HepG2 (cell line): ENCODE measurements around the gene AKR1C4. TPM values are rescaled to one million over a fixed set of nuclear protein-coding genes. Genes with fewer than 3 reads are reported as not detected.

Source experiments
- ATAC-seq: fragments of 200-7000 bp; cut with Tn5 transposase; 3 replicates; pipeline ENCODE4 v1.9.1; 2020; ENCODE audit warnings: mild to moderate bottlenecking, moderate library complexity
- BruUV-seq: library from RNA; stranded (reverse); fragments of 400-500 nt; replicated peaks from 2 replicates; lab custom pipeline; 2021; lab: Mats Ljungman, UMichigan
- CTCF ChIA-PET: fragments of 300-600 bp; formaldehyde crosslinking; extraction: SDS; loops from one replicate; lab custom pipeline; 2021; ENCODE audit warnings: low total read pairs, inconsistent platforms, low intra/inter-chr PET ratio; lab: Yijun Ruan, JAX
- POLR2A ChIA-PET: fragments of 350-600 bp; sonication (Branson Sonifier 250); formaldehyde crosslinking; loops from one replicate; lab custom pipeline; 2020; ENCODE audit warnings: antibody characterized with exemption, inconsistent platforms; lab: Yijun Ruan, JAX
- DNase-seq: peaks from one replicate; pipeline ENCODE4 v3.0.0-alpha.2; 2015; ENCODE audit warnings: low spot score
- FAIRE-seq: peaks from 3 replicates; lab custom pipeline; 2011; peaks lifted over from hg19 to GRCh38; lab: Jason Lieb, UNC
- H2AFZ ChIP-seq: one replicate; pipeline ENCODE4 v1.6.1; 2011; ENCODE audit warnings: low read length, inconsistent platforms
- H3K27ac ChIP-seq: fragments of 300-600 bp; 3 replicates; pipeline ENCODE4 v1.8.0; 2011; ENCODE audit warnings: mixed run types, mild to moderate bottlenecking, mixed read lengths, low read length, inconsistent platforms; ENCODE audit not compliant: insufficient read depth; ENCODE audit errors: extremely low read length
- H3K27me3 ChIP-seq, 2 experiments: fragments of 200-600 bp in 1 of 2; 2 replicates in 1 of 2; 3 replicates in 1 of 2; pipeline versions ENCODE4 v1.6.0 to v1.8.0; 2011; ENCODE audit warnings: low read length in 2 of 2, mild to moderate bottlenecking in 2 of 2, moderate library complexity in 2 of 2, inconsistent platforms in 1 of 2; ENCODE audit not compliant: insufficient read depth in 2 of 2, control insufficient read depth in 1 of 2
- H3K36me3 ChIP-seq, 2 experiments: fragments of 200-600 bp in 1 of 2; replicated peaks in 1 of 2; 2 replicates in 1 of 2; 3 replicates in 1 of 2; pipeline versions ENCODE4 v1.5.1 to v1.8.0; 2011; ENCODE audit warnings: low read length in 2 of 2, inconsistent platforms in 1 of 2; ENCODE audit not compliant: insufficient read depth in 2 of 2, control insufficient read depth in 1 of 2
- H3K4me1 ChIP-seq: 2 replicates; pipeline ENCODE4 v1.5.1; 2012; ENCODE audit warnings: low read length, inconsistent platforms; ENCODE audit not compliant: insufficient read depth
- H3K4me2 ChIP-seq: 2 replicates; pipeline ENCODE4 v1.6.0; 2011; ENCODE audit warnings: low read depth, low read length, inconsistent platforms
- H3K4me3 ChIP-seq, 3 experiments: fragments of 200-600 bp in 1 of 3; sonication (generic), shearing (Covaris generic) in 1 of 3; replicated peaks in 1 of 3; 2 replicates each; pipeline ENCODE4 v1.5.1; 2011 to 2016; ENCODE audit warnings: low read length in 3 of 3, inconsistent platforms in 2 of 3, low read depth in 2 of 3, mild to moderate bottlenecking in 2 of 3, control low read depth in 1 of 3, mixed read lengths in 1 of 3; ENCODE audit not compliant: insufficient read depth in 1 of 3
- H3K79me2 ChIP-seq: one replicate; pipeline ENCODE4 v1.6.1; 2011; ENCODE audit warnings: low read length, inconsistent platforms; ENCODE audit not compliant: insufficient read depth
- H3K9ac ChIP-seq: 2 replicates; pipeline ENCODE4 v1.6.0; 2011; ENCODE audit warnings: mild to moderate bottlenecking, low read depth, low read length, inconsistent platforms; ENCODE audit not compliant: insufficient read depth
- H3K9me3 ChIP-seq: 2 replicates; pipeline ENCODE4 v1.5.1; 2012; ENCODE audit warnings: mild to moderate bottlenecking, low read length
- H4K20me1 ChIP-seq: 2 replicates; pipeline ENCODE4 v1.6.0; 2011; ENCODE audit warnings: inconsistent platforms, mild to moderate bottlenecking, low read length, moderate library complexity; ENCODE audit not compliant: insufficient read depth
- FOXP1 ChIP-seq, 2 experiments: fragments of 450-650 bp in 1 of 2; IDR thresholded peaks; 2 replicates each; pipeline ENCODE4 v1.6.1; 2017 to 2018; ENCODE audit warnings: antibody characterized with exemption in 1 of 2
- GABPA ChIP-seq, 2 experiments: IDR thresholded peaks; 2 replicates each; pipeline ENCODE4 v1.6.1; 2011 to 2016; ENCODE audit warnings: low read depth in 2 of 2, low read length in 1 of 2, missing biosample characterization in 1 of 2, missing genetic modification characterization in 1 of 2
- PCBP1 ChIP-seq: fragments of 200-400 bp; formaldehyde crosslinking; IDR thresholded peaks from 2 replicates; pipeline ENCODE4 v1.6.1; 2017; ENCODE audit warnings: mild to moderate bottlenecking, low read depth, low read length, borderline replicate concordance
- ZNF274 ChIP-seq: sonication (generic); formaldehyde crosslinking; IDR thresholded peaks from 2 replicates; pipeline ENCODE4 v1.5.1; 2020; ENCODE audit warnings: mild to moderate bottlenecking, missing genetic modification reagents
- ZNF337 ChIP-seq: sonication (generic); formaldehyde crosslinking; IDR thresholded peaks from 2 replicates; pipeline ENCODE4 v1.5.1; 2020; ENCODE audit warnings: missing genetic modification reagents, low read depth, mild to moderate bottlenecking, borderline replicate concordance
- ZNF407 ChIP-seq: sonication (generic); formaldehyde crosslinking; IDR thresholded peaks from one replicate; pipeline ENCODE4 v1.5.1; 2020; ENCODE audit warnings: mild to moderate bottlenecking, missing genetic modification reagents; ENCODE audit errors: not compliant biosample characterization
- ZNF703 ChIP-seq: sonication (generic); formaldehyde crosslinking; IDR thresholded peaks from 2 replicates; pipeline ENCODE4 v1.5.1; 2020; ENCODE audit warnings: missing genetic modification reagents, mild to moderate bottlenecking, moderate library complexity, borderline replicate concordance
- WGBS: methylation state at CpG from one replicate; pipeline ENCODE4 v1.1.6; 2017; ENCODE audit warnings: low lambda C conversion rate; 5-methylcytosine and 5-hydroxymethylcytosine counted together
- in situ Hi-C: cut with HindIII; loops from 2 replicates; pipeline ENCODE4 v1.10.0; 2017; ENCODE audit warnings: low pct_unique_long_range_greater_than_20kb; ENCODE audit not compliant: extremely low pct_ligation_motif_present
- intact Hi-C: fragments of 100-400 bp; cut with micrococcal nuclease; formaldehyde crosslinking; loops from one replicate; pipeline ENCODE4 v1.10.0; 2022; ENCODE audit not compliant: unreplicated experiment
- polyA plus RNA-seq, 8 experiments: library from polyadenylated mRNA; depleted of rRNA in 3 of 8; stranded (reverse) in 7 of 8; unstranded in 1 of 8; fragments of >200 nt; fragmentation: Illumina TruSeq in 4 of 8; extraction: Trizol in 4 of 8; gene quantifications; 2 replicates each; pipeline versions ENCODE4 v1.2.1 to v1.2.3, GENCODE V29; 2011 to 2016; ENCODE audit warnings: low read depth in 4 of 8, missing spikeins in 1 of 8, mixed read lengths in 1 of 8; ENCODE audit not compliant: insufficient read depth in 1 of 8
- total RNA-seq, 5 experiments: library from RNA; depleted of rRNA; stranded (reverse); fragments of >200 nt; fragmentation: Illumina TruSeq; extraction: Trizol; gene quantifications; 2 replicates each; pipeline ENCODE4 v1.2.3, GENCODE V29; 2016; ENCODE audit warnings: low read depth in 1 of 5
- TF ChIP-seq, protein P1 (sequence below): sonication (generic); formaldehyde crosslinking; IDR thresholded peaks from 2 replicates; pipeline ENCODE4 v1.5.0; 2020; ENCODE audit warnings: missing genetic modification reagents
- TF ChIP-seq, protein P2 (sequence below): sonication (generic); formaldehyde crosslinking; IDR thresholded peaks from 2 replicates; pipeline ENCODE4 v1.4.0; 2020; ENCODE audit warnings: low read depth, mild to moderate bottlenecking, missing genetic modification reagents

AKR1C4 gene
- total and polyA plus RNA-seq, 2 of the 13 experiments (the other 11 are each of a cell fraction or from before 2014, with no cell fraction given): 0.18 to 1.3 TPM

GRCh38 chr10:5198386-5198785 lies 1.7 kb downstream of the AKR1C4 start:
- Histone ChIP-seq H3K9me3 (peaks cover 5% of the 10 kb centered on the region; the same call in 1 of the 2 replicates), H3K9ac (no peak overlapping the region), H3K79me2 (no peaks in the 10 kb centered on the region), H2AFZ (no peak overlapping the region), H3K27me3 (no peaks in the 10 kb centered on the region), H3K27ac (no peak overlapping the region), H4K20me1 (no peaks in the 10 kb centered on the region), H3K4me3 (no peak overlapping the region), H3K36me3 (no peaks in the 10 kb centered on the region), H3K4me2 (no peak overlapping the region), H3K4me1 (peaks cover 42% of the 10 kb centered on the region)
- WGBS: 98% methylated on average over 3 of the region's 3 CpGs
- no TSS peak for BruUV-seq
- in situ Hi-C loops (no loop called here), intact Hi-C loops (no loop called here)
- TF ChIP-seq ZNF337 (CRISPR knock-in tag) (no peak), PCBP1 (no peak), ZNF703 (no peak), FOXP1 (IDR thresholded peaks at IDR 0.05) (no peak), FOXP1 (CRISPR knock-in tag; IDR thresholded peaks at IDR 0.05) (no peak), GABPA (IDR thresholded peaks at IDR 0.05; ENCODE audit: low read depth, low read length) (no peak), GABPA (CRISPR knock-in tag; IDR thresholded peaks at IDR 0.05; ENCODE audit: low read depth) (no peak), ZNF274 (CRISPR knock-in tag) (no peak), ZNF407 (CRISPR knock-in tag) (no peak)
- TF ChIP-seq, protein P1, sequence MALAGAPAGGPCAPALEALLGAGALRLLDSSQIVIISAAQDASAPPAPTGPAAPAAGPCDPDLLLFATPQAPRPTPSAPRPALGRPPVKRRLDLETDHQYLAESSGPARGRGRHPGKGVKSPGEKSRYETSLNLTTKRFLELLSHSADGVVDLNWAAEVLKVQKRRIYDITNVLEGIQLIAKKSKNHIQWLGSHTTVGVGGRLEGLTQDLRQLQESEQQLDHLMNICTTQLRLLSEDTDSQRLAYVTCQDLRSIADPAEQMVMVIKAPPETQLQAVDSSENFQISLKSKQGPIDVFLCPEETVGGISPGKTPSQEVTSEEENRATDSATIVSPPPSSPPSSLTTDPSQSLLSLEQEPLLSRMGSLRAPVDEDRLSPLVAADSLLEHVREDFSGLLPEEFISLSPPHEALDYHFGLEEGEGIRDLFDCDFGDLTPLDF (CRISPR knock-in tag): no peak
- TF ChIP-seq, protein P2, sequence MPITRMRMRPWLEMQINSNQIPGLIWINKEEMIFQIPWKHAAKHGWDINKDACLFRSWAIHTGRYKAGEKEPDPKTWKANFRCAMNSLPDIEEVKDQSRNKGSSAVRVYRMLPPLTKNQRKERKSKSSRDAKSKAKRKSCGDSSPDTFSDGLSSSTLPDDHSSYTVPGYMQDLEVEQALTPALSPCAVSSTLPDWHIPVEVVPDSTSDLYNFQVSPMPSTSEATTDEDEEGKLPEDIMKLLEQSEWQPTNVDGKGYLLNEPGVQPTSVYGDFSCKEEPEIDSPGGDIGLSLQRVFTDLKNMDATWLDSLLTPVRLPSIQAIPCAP (CRISPR knock-in tag): no peak
- no peak for DNase-seq
- ChIA-PET POLR2A (no interaction called here), CTCF (no interaction called here)
- ATAC-seq: no peak
- FAIRE-seq: no peak
